GM19239 (cell line): Measurements from ENCODE around the gene ITGA6.
"Not testable (repeated sequence)": the region's sequence is repeated elsewhere in the genome, so short reads cannot be mapped to it uniquely, and the experiment has no call there.

Experiments used
- DNase-seq: peaks from one replicate; pipeline ENCODE4 v3.0.0; 2011; ENCODE audit warnings: low spot score; ENCODE audit not compliant: insufficient read length
- FAIRE-seq: peaks from 2 replicates; lab custom pipeline; 2011; peaks lifted over from hg19 to GRCh38; lab: Jason Lieb, UNC

The ITGA6 gene

GRCh38 chr2:172507199-172507598 lies 79.8 kb downstream of the ITGA6 start:
- no peak for FAIRE-seq
- DNase-seq = no peak

GRCh38 chr2:172510088-172510487 lies 82.7 kb downstream of the ITGA6 start:
- DNase-seq = no peak
- FAIRE-seq = no peak

GRCh38 chr2:172510548-172510947 lies 83.2 kb downstream of the ITGA6 start:
- DNase-seq = no peak
- FAIRE-seq = no peak

- FAIRE-seq (no peak), DNase-seq (no peak)
Observed at GRCh38 chr2:172512810-172513523, 85.6 kb downstream of the ITGA6 start.

- DNase-seq (no peak), FAIRE-seq (no peak)
Observed at GRCh38 chr2:172513524-172513900, 86.1 kb downstream of the ITGA6 start.

GRCh38 chr2:172513935-172514586 lies 86.7 kb downstream of the ITGA6 start:
- no peak for DNase-seq
- FAIRE-seq = no peak

DNA sequence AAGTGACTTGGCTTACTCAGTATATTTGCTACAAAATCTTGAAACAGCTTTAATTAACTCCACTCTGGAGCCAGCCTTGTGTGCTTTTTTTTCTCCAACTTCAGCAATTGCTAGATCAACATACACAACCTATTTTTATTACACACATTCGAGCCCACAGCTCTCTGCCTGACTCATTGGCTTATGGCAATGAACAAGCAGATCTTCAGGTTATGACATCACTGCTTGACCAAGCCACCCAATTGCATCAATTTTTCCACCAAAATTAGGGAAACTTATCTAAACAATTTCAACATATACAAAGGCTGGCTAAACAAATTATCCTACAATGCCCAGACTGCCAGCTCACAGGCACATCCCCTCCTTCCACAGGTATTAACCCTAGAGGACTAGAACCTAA lies 88.9 kb downstream of the ITGA6 start:
- no peak for DNase-seq
- no peak for FAIRE-seq

- no peak for DNase-seq
- FAIRE-seq = no peak
Observed at GRCh38 chr2:172518995-172519394, 91.6 kb downstream of the ITGA6 start.

- DNase-seq (no peak), FAIRE-seq (no peak)
Observed at GRCh38 chr2:172525601-172526000, 98.2 kb downstream of the ITGA6 start.

GRCh38 chr2:172531309-172531708 lies 103.9 kb downstream of the ITGA6 start:
- DNase-seq (no peak), FAIRE-seq (no peak)

DNA sequence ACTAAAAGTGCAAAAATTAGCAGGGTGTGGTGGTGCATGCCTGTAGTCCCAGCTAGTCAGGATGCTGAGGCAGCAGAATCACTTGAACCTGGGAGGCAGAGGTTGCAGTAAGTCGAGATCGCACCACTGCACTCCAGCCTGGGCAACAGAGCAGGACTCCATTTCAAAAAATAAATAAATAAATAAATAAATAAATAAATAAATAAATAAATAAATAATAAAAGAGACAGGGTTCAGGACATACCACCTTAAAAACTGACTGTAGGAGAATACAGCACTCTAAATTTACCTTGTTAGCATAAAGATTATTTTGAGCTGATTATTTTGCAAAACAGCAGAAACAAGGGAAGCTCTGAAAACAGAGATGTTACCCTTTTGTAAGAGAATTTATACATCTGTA lies 105.1 kb downstream of the ITGA6 start:
- DNase-seq, FAIRE-seq: not testable (repeated sequence)

DNA sequence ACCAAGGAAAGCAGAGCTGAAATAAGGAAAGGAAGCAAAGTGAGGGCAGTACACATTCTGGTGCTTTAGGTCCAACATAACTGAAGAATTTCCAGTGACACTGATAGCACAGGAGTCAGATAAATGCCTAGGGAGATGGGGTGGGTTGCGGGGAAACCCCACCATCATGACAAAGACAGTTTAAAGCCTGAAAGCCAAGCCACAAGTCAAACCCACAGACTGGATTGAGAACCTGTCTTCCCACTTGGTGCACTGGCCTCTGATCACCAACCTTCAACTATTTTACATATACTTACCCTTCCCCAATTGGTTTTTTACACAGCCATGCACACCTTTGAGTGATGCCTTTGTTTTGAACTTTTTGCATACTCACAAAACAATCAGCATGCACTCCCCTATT lies 106.3 kb downstream of the ITGA6 start:
- DNase-seq (no peak), FAIRE-seq (no peak)

DNA sequence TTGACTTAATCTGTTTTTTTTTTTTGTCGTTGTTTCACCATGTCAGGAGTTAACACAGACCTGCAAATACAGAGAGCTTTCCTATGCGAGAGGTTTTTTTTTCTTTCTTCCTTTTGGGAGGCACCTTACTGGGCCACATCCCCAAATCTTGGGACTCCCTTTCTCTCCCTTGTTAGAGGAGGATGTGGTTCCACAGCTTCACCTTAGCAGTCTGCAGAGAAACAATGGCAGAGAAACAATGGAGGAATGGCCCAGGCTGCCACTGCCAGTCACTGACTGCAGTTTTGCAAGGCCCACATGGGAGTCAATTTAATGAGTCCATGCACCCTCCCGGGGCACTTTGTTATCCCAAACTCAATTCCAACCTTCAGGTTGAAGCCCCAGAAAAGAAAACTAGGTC lies 107.7 kb downstream of the ITGA6 start:
- FAIRE-seq (no peak), DNase-seq (no peak)

GRCh38 chr2:172537851-172538250 lies 110.5 kb downstream of the ITGA6 start:
- not testable (repeated sequence) for FAIRE-seq, DNase-seq

- FAIRE-seq (no peak), DNase-seq (no peak)
Observed at GRCh38 chr2:172539767-172540166, 112.4 kb downstream of the ITGA6 start.

DNA sequence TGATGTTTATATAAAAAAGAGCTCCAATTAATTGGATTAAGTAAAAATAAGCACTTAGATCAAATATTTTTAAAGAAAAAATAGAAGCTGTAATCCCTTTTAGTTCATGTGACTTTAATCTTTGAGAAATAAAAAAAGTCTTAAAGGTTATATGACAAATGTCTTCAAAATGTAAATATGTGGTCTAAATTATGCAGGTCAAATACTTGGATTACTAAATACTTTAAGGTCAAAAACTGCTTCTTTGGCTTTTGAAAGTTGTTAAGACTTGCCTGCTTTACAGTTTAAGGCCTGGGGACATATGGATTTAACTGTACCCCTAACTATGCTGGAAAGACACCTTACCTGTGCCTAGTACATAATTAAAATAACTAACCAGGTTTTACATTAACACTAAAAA lies 113.0 kb downstream of the ITGA6 start:
- DNase-seq (no peak), FAIRE-seq (no peak)

- no peak for FAIRE-seq
- no peak for DNase-seq
Observed at GRCh38 chr2:172545408-172546075, 118.2 kb downstream of the ITGA6 start.

DNA sequence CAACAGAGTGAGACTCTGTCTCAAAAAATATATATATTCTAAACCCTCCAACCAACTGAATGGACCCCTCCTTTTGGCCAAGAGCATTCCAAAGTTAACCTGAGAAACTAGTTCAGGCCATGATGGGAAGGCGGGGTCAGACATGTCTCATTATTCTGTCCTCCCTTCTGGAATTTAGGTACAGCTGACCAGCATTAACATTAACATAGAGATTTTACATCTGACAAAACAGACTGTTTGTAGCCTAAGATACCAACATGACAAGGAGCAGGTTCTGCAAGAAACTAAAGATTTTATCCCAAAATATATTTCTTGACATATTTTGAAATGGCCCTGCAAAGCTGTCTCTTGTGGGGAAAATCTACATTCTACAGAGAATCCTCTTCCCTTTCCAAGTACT lies 121.7 kb downstream of the ITGA6 start:
- DNase-seq (no peak), FAIRE-seq (no peak)

- not testable (repeated sequence) for FAIRE-seq, DNase-seq
Observed at GRCh38 chr2:172549802-172550201, 122.4 kb downstream of the ITGA6 start.

GRCh38 chr2:172550419-172550818 lies 123.0 kb downstream of the ITGA6 start:
- FAIRE-seq (no peak), DNase-seq (no peak)

GRCh38 chr2:172551271-172551670 lies 123.9 kb downstream of the ITGA6 start:
- no peak for DNase-seq
- no peak for FAIRE-seq
